H9 (cell line): ENCODE measurements around the gene EYA4. TPM values are rescaled to one million over a fixed set of nuclear protein-coding genes. Genes with fewer than 3 reads are reported as not detected.

Experiments used
- DNase-seq: peaks from one replicate; pipeline ENCODE4 v3.0.0-alpha.2; 2017
- H2AFZ ChIP-seq: one replicate; pipeline ENCODE4 v1.6.1; 2013; ENCODE audit warnings: mild to moderate bottlenecking, low read length, control low read depth, moderate library complexity
- H2AK5ac ChIP-seq: 2 replicates; pipeline ENCODE4 v1.6.1; 2013; ENCODE audit warnings: low read length, control low read depth, mixed read lengths; ENCODE audit not compliant: insufficient read length
- H2BK120ac ChIP-seq: one replicate; pipeline ENCODE4 v1.6.1; 2013; ENCODE audit warnings: low read depth, mild to moderate bottlenecking, low read length, control low read depth, inconsistent platforms; ENCODE audit not compliant: poor library complexity, severe bottlenecking
- H2BK12ac ChIP-seq: 2 replicates; pipeline ENCODE4 v1.6.1; 2013; ENCODE audit warnings: low read length, control low read depth, mixed read lengths, low read depth; ENCODE audit not compliant: insufficient read length
- H2BK15ac ChIP-seq: 2 replicates; pipeline ENCODE4 v1.6.1; 2013; ENCODE audit warnings: low read depth, low read length, control low read depth
- H2BK20ac ChIP-seq: one replicate; pipeline ENCODE4 v1.6.1; 2013; ENCODE audit warnings: low read depth, mild to moderate bottlenecking, low read length, control low read depth, inconsistent platforms; ENCODE audit not compliant: poor library complexity, severe bottlenecking
- H2BK5ac ChIP-seq: 2 replicates; pipeline ENCODE4 v1.6.1; 2013; ENCODE audit warnings: low read length, control low read depth, mixed read lengths; ENCODE audit not compliant: insufficient read length
- H3K14ac ChIP-seq: 2 replicates; pipeline ENCODE4 v1.6.1; 2013; ENCODE audit warnings: low read length, control low read depth; ENCODE audit not compliant: insufficient read depth
- H3K18ac ChIP-seq: 2 replicates; pipeline ENCODE4 v1.6.1; 2013; ENCODE audit warnings: low read depth, mild to moderate bottlenecking, mixed read lengths, low read length, control low read depth; ENCODE audit not compliant: insufficient read length
- H3K23ac ChIP-seq: 2 replicates; pipeline ENCODE4 v1.6.1; 2013; ENCODE audit warnings: low read length, control low read depth, mixed read lengths, low read depth; ENCODE audit not compliant: insufficient read length
- H3K23me2 ChIP-seq: 2 replicates; pipeline ENCODE4 v1.6.1; 2013; ENCODE audit warnings: low read depth, mild to moderate bottlenecking, mixed read lengths, low read length, control low read depth; ENCODE audit not compliant: insufficient read length, poor library complexity, severe bottlenecking
- H3K27ac ChIP-seq: 2 replicates; pipeline ENCODE4 v1.5.1; 2013; ENCODE audit warnings: low read length, control low read depth, mixed read lengths, low read depth; ENCODE audit not compliant: insufficient read length
- H3K27me3 ChIP-seq: 2 replicates; pipeline ENCODE4 v1.6.1; 2013; ENCODE audit warnings: low read length, control low read depth, inconsistent platforms; ENCODE audit not compliant: insufficient read depth
- H3K4ac ChIP-seq: 2 replicates; pipeline ENCODE4 v1.6.1; 2013; ENCODE audit warnings: low read depth, mild to moderate bottlenecking, control low read depth, inconsistent platforms, low read length, moderate library complexity
- H3K4me1 ChIP-seq: 2 replicates; pipeline ENCODE4 v1.6.1; 2013; ENCODE audit warnings: low read length, control low read depth, inconsistent platforms; ENCODE audit not compliant: insufficient read depth
- H3K4me2 ChIP-seq: 2 replicates; pipeline ENCODE4 v1.6.1; 2013; ENCODE audit warnings: low read length, control low read depth, mixed read lengths; ENCODE audit not compliant: insufficient read length, insufficient read depth
- H3K56ac ChIP-seq: 2 replicates; pipeline ENCODE4 v1.6.1; 2013; ENCODE audit warnings: low read depth, mild to moderate bottlenecking, mixed read lengths, low read length, control low read depth; ENCODE audit not compliant: insufficient read length
- H3K79me1 ChIP-seq: 2 replicates; pipeline ENCODE4 v1.6.1; 2013; ENCODE audit warnings: low read depth, mild to moderate bottlenecking, moderate library complexity, low read length, control low read depth, inconsistent platforms; ENCODE audit not compliant: insufficient read depth, poor library complexity, severe bottlenecking
- H3K79me2 ChIP-seq: 2 replicates; pipeline ENCODE4 v1.6.1; 2013; ENCODE audit warnings: low read length, control low read depth, inconsistent platforms; ENCODE audit not compliant: insufficient read depth
- H3K9ac ChIP-seq: 2 replicates; pipeline ENCODE4 v1.6.1; 2013; ENCODE audit warnings: low read length, control low read depth, mixed read lengths; ENCODE audit not compliant: insufficient read length; ENCODE audit errors: extremely low read depth
- H3K9me3 ChIP-seq: one replicate; pipeline ENCODE4 v1.6.1; 2013; ENCODE audit warnings: low read depth, low read length, inconsistent platforms; ENCODE audit not compliant: control insufficient read depth
- H3T11ph ChIP-seq: one replicate; pipeline ENCODE4 v1.6.1; 2013; ENCODE audit warnings: mild to moderate bottlenecking, low read length, control low read depth, inconsistent platforms
- H4K20me1 ChIP-seq: one replicate; pipeline ENCODE4 v1.6.1; 2013; ENCODE audit not compliant: control insufficient read depth, insufficient read length, insufficient read depth
- H4K5ac ChIP-seq: 2 replicates; pipeline ENCODE4 v1.6.1; 2013; ENCODE audit warnings: low read depth, mild to moderate bottlenecking, mixed read lengths, low read length, control low read depth; ENCODE audit not compliant: insufficient read length
- H4K8ac ChIP-seq: replicated peaks from 2 replicates; pipeline ENCODE4 v1.6.1; 2013; ENCODE audit warnings: low read length, control low read depth, mixed read lengths, low read depth; ENCODE audit not compliant: insufficient read length
- H4K91ac ChIP-seq: 2 replicates; pipeline ENCODE4 v1.6.1; 2013; ENCODE audit warnings: low read depth, mild to moderate bottlenecking, moderate library complexity, mixed read lengths, low read length, control low read depth; ENCODE audit not compliant: insufficient read length
- H3K27ac Mint-ChIP-seq, 3 experiments: 2 replicates in 2 of 3; 3 replicates in 1 of 3; pipeline ENCODE4 v1.8.0; 2020 to 2021; ENCODE audit warnings: mixed read lengths in 3 of 3, mild to moderate bottlenecking in 1 of 3, moderate library complexity in 1 of 3
- H3K27me3 Mint-ChIP-seq: 2 replicates; pipeline ENCODE4 v1.8.0; 2021; ENCODE audit warnings: low read depth, mild to moderate bottlenecking, moderate library complexity, mixed read lengths
- H3K36me3 Mint-ChIP-seq, 3 experiments: 2 replicates in 2 of 3; 3 replicates in 1 of 3; pipeline ENCODE4 v1.8.0; 2020 to 2021; ENCODE audit warnings: low read depth in 3 of 3, mixed read lengths in 3 of 3; ENCODE audit not compliant: insufficient read depth in 1 of 3
- H3K4me1 Mint-ChIP-seq, 2 experiments: 2 replicates each; pipeline ENCODE4 v1.8.0; 2020; ENCODE audit warnings: mixed read lengths in 2 of 2
- H3K4me3 Mint-ChIP-seq, 2 experiments: 2 replicates in 1 of 2; 3 replicates in 1 of 2; pipeline ENCODE4 v1.8.0; 2020 to 2021; ENCODE audit warnings: mild to moderate bottlenecking in 2 of 2, mixed read lengths in 2 of 2, moderate library complexity in 1 of 2
- H3K9me3 Mint-ChIP-seq, 2 experiments: 2 replicates in 1 of 2; 3 replicates in 1 of 2; pipeline ENCODE4 v1.8.0; 2020; ENCODE audit warnings: mild to moderate bottlenecking in 2 of 2, mixed read lengths in 2 of 2, moderate library complexity in 1 of 2
- CTCF ChIP-seq: fragments of 200-600 bp; sonication (generic); conservative IDR thresholded peaks from 3 replicates; pipeline ENCODE4 v1.8.0; 2021; ENCODE audit warnings: antibody characterized with exemption, mild to moderate bottlenecking
- WGBS: extraction: QIAGEN DNeasy Blood & Tissue Kit; methylation state at CpG from one replicate; pipeline ENCODE4 v1.1.7; 2013; ENCODE audit warnings: missing lambda C conversion rate, low lambda C conversion rate, mixed read lengths; ENCODE audit not compliant: insufficient read length; ENCODE audit errors: extremely low coverage; 5-methylcytosine and 5-hydroxymethylcytosine counted together
- total RNA-seq: library from RNA; stranded (reverse); gene quantifications from 2 replicates; pipeline ENCODE4 v1.2.1, GENCODE V29; 2021

Gene EYA4
- total RNA-seq, 1 experiment from 2014 or later, result 0.26 TPM

DNA sequence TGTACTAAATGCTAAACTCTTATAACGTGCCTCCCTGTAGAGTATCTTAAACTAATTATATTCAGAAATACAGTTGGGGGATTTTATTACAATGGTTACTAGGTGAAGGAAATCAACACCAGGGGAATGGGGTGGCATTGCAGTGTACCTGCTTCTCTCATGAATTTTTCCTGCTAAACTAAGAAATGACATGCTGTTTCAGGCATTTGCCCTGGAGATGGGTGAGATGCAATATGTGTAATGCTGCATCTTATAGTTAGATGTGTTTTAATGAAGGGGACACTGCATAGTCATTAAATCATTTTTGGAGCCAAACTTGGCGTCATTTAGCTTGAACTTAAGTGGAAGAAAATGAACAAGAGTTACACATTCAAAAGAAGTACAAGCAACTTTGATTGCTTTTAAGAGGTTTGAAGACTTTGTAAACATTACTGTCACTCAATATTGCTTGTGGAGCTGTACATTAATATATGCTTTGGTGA lies 4.3 kb downstream of the EYA4 start:
- Histone ChIP-seq H3K27ac (no peak overlapping the region), H4K20me1 (no peaks in the 10 kb centered on the region), H3K14ac (no peak overlapping the region), H3K56ac (no peak overlapping the region), H2BK20ac (no peak overlapping the region), H2BK5ac (no peak overlapping the region), H2BK15ac (no peak overlapping the region), H3K23ac (no peak overlapping the region), H3K4me1 (no peaks in the 10 kb centered on the region), H3K9ac (no peak overlapping the region), H4K5ac (no peak overlapping the region), H2BK120ac (no peak overlapping the region), H2BK12ac (no peak overlapping the region), H3K4ac (no peak overlapping the region), H2AFZ (no peak overlapping the region), H3K79me2 (no peaks in the 10 kb centered on the region), H3T11ph (no peak overlapping the region), H2AK5ac (no peak overlapping the region), H3K9me3 (no peaks in the 10 kb centered on the region), H4K91ac (no peak overlapping the region), H3K27me3 (peaks cover 30% of the 10 kb centered on the region), H3K4me2 (no peak overlapping the region), H4K8ac (no peak overlapping the region), H3K79me1 (no peaks in the 10 kb centered on the region), H3K23me2 (peaks cover 26% of the 10 kb centered on the region), H3K18ac (no peak overlapping the region)
- Mint-ChIP-seq H3K9me3 (no peaks in the 10 kb centered on the region), H3K4me3 (no peak overlapping the region), H3K27me3 (peaks cover 69% of the 10 kb centered on the region), H3K27ac (no peak overlapping the region), H3K36me3 (no peaks in the 10 kb centered on the region), H3K4me1 (peaks cover 25 to 34% of the 10 kb centered on the region in 2 experiments)
- no CpG with 5 or more reads among the region's 2 CpGs for WGBS
- no peak for TF ChIP-seq CTCF
- DNase-seq, result no peak
